Activated gamma-delta T cell (primary cell): ENCODE measurements around the gene HEXD.
"Not testable (repeated sequence)": the region's sequence is repeated elsewhere in the genome, so short reads cannot be mapped to it uniquely, and the experiment has no call there.

ENCODE experiments used
- DNase-seq: peaks from one replicate; lab custom pipeline; 2025; lab: John Stamatoyannopoulos, UW
- total RNA-seq, 2 donors: gene quantifications; one replicate each; lab custom pipeline; 2026; lab: John Stamatoyannopoulos, UW

Gene HEXD
- total RNA-seq = 76.6 to 91.2 reads per million in 2 donors

- peak; percentile 80 for DNase-seq
These were observed at the start of gene HEXD, which contains the start of gene OGFOD3 for GRCh38 chr17:82418001-82418986. TSS of gene HEXD (plus strand) at chr17:82418347. CDS start at chr17:82419800, 1,453 bp downstream. TSS of gene OGFOD3 (minus strand) at chr17:82418586. CDS start at chr17:82418485, 101 bp downstream.

DNA sequence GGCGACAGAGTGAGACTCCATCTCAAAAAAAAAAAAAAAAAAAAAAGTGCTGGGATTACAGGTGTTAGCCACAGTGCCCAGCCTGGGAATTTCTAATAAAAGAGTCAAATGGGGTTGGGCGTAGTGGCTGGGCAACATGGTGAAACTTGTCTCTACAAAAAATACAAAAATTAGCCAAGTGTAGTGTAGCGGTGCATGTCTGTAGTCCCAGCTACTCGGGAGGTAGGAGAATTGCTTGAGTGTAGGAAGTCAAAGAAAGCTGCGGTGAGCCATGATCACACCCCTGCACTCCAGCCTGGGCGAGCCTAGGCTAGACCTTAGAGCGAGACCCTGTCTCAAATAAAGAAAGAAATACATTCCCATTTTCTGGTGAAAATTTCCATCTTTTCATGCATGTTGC, 48.9 kb upstream of the HEXD start:
- no peak for DNase-seq

DNA sequence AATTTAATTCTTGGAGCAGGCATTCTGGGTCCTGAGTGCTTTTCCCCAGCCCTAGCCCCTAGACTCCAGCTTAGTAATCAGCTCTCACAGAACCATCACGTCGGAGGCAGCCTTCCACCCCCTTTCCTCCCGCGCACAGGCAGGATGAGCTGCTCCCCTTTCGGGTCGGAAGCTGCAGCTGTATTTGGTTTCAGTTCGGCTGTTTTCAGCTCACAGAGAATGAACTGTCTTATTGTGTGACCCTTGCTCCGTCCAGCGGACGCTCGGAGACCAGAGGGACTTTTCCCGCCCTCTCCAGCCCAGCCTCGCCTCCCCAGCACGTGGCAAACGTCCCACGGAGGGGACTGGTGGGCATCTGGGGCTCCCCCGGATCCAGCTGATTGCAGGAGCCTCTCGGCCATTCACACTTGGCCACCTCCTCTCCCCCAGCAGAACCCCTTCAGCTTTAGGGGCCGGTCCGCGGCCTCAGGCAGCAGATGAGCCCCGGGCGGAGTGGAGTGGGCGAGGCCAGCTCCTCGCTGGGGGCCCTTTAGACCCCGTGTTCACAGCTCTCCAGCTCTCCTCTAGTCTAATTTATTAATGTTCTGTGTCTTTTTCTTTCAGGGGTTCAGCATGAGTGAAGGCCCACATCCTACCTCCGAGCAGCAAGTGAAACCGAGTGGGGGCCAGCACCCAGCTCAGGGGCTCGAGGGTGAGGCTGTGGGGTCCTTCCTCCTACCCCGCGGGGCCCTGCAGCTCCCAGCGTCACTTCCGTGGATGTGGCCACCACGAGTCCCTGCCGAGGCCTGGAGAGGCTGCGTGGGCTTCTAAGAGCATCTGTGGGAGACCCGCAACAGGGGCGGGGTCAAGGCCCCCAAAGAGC, 47.4 kb upstream of the HEXD start:
- DNase-seq = no peak

DNA sequence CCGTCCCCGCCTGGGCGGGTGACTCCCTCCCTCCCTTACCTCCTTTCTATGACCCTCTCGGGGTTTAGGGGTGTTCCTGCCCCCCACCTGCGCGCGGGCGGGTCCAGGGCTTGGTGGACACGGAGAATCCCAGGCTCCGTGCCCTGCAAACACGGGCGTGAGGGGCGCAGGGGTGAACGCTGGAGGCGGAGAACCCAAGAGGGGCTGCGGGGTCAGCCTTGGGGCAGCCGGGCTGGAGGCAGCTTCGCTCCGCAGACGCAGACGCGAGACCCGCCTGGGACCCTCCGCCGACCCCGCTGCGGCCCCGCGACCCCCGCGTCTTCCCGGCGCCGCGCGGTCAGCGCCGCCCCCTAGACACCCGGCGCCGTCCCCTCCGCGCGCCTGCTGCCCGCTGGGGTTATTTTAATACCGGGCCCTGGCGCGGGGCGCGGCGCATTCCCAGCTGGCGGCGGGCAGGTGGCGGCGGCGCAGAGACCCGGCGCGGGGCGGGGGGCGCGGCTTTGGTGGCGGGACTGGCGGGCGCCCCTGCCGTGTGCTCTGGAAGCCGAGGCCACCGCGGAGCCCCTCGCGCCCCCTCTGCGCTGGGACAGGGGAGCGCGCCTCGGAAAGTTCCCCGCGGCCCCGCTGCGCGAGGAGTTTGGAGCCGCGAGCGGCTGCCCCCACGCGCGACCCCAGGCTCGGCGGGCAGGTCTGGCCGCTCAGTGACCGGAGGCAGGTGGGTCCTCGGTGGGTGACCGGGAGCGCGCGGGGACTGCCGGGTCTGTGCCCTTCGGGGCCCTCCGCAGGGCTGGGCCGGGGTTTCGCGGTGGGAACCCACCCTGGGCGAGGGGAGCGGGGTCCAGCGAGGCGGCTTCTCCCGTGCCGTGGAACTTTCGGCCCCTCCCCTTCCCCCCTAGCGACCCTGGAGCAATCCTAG, 46.6 kb upstream of the HEXD start, which contains the start of gene UTS2R:
UTS2R (plus strand) TSS at position 433 of the 916 bp plus-strand sequence. CDS start 2,560 bp downstream, outside the sequence.
- no peak for DNase-seq

- DNase-seq = no peak
These were observed 45.7 kb upstream of the HEXD start for GRCh38 chr17:82372249-82373071.

DNA sequence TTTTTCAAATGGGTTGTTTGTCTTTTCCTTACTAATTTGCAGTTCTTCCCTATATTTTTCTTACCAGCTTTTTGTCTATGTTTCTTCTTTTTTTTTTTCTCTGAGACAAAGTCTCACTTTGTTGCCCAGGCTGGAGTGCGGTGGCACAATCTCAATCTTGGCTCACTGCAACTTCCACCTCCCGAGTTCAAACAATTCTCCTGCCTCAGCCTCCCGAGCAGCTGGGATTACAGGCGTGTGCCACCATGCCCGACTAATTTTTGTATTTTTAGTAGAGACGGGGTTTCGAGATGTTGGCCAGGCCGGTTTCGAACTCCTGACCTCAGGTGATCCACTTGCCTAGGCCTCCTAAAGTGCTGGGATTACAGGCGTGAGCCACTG, 45.1 kb upstream of the HEXD start:
- not testable (repeated sequence) for DNase-seq

DNA sequence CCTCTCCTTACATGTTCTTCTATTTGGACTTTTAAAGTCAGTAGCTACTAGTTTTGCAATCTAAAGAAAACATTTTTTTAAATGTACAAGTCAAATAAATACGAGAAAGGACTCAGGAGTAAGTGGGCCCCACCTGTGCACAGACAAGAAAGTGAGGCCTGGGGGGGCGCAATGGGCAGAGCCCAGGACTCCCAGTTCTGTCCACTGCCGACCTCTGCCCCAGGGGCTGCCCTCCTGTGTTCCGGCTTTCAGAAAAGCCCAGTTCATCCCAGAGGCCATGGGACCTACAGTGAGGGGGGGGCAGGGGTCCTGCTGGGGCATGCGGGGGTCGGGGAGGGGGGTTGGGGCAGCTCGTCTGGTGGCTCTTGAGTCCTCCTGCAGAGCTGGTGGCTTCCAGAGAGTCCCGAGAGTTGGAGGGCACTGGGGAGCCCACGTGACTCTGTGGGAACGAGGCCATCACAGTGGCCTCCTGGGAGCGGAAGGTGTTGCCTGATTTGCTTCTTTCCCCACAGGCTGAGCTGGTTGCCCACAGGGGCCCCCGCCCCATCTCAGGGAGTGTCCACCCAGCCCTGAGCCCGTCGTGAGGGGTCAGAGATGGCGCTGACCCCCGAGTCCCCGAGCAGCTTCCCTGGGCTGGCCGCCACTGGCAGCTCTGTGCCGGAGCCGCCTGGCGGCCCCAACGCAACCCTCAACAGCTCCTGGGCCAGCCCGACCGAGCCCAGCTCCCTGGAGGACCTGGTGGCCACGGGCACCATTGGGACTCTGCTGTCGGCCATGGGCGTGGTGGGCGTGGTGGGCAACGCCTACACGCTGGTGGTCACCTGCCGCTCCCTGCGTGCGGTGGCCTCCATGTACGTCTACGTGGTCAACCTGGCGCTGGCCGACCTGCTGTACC, 44.2 kb upstream of the HEXD start:
- DNase-seq = no peak

GRCh38 chr17:82374626-82375331, 43.4 kb upstream of the HEXD start:
- no peak for DNase-seq

DNA sequence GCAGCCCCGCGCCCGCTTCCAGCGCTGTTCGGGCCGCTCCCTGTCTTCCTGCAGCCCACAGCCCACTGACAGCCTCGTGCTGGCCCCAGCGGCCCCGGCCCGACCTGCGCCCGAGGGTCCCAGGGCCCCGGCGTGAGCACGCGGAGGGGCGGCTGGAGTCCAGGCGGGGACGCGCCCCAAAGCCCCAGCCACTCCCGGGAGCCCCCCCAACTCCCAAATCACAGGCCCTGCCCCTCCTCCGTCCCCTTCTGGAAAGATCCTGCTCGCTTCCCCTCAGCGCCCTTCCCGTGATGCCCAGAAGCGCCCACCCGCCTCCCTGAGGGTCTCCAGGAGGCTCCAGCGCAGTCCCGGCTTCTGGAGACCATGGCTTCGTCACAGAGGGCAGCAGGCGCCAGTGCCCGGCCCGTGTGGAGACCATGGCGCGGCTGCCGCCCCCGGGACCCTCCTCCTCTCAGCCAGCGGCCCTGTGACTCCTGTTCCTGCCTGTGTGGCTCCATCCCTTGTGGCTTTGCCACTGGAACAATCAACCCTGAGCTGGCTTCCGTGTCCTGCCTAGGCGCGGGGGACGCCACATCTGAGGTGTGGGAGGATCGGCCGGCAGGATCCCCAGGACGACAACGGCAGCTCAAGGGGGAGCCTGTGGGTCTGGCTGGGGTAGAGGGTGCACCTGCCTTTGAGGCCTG, 42.6 kb upstream of the HEXD start:
- no peak for DNase-seq

DNA sequence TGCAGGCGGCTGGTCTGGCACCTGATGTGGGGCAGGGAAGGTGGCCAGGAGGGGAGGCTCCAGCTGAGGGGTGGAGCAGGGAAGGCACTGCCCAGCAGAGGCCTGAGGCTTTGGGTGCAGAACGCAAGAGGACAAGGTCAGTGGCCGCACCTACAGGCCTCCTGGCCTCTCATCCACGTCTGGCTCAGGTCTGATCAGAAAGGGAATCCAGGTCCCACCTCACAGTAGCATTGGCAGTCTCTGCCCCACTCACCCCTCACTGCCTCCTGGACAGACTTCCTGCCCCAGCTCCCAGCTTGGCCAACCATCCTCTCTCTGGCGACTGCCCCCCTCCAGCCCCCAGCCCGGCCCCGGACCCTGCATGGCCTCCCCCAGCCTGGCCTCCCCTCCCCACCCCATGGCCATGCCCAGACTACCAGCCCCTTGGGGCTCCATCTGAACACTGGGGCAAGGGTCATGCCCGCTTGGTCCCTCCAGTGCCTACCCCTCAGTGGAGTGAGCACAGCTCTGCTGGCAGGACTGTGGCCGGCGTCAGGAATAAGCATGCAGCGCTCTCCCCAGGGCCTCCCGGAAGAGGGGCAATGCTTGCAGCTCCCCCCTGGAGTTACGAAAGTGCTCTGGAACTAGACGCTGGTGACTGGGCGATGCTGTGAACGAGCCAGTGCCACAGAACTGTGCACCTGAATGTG, 42.0 kb upstream of the HEXD start:
- no peak for DNase-seq

GRCh38 chr17:82377294-82377693, 40.9 kb upstream of the HEXD start:
- not testable (repeated sequence) for DNase-seq

DNA sequence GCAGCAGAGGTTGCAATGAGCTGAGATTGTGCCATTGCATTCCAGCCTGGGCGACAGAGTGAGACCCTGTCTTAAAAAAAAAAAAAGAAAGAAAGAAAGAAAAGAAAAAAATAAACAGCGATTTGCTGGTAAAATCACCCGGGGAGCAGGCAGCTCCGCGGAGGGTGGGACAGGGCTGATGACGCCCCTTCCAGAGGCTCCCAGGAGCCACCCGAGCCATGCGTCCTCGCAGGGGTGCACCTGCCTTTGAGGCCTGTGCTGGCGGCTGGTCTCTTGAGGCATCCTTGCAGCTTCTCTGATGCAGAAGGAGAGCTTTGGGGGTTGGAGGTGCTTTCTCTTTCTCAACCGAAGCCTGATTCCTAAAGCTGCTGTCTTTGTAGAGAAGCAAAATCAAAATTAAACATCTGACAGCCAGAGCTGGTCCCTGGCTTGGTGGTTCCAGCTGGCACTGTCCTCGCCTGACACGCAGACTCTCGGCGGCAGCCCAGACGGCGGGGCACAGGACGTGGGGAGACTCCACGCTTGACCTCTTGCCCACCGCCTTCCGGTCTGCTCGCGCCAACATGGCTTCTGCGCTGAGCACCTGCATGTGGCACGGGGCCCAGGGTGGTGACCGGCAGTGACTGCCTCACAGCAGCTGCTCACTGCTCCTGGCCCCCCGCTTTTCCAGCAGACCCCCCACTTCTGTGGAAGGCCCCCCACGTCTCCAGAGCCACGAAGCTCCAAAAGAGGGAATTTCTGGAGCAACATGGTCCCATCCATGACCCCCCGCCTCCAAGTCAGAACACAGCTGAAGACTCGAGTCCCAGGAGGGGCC, 40.0 kb upstream of the HEXD start:
- no peak for DNase-seq

DNA sequence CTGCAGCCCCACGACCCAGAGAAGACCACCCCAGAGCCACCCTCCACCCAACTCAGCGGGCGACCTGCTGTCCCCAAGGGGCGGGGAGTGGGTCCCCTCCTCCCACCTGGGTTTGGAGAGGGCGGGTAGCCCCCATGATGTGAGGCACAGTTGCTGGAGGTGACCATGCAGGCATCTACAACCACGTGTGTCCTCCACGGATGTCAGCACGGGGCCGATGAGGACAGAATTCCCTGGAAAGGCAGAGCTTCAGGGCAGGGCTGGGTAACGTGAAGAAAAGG, 39.5 kb upstream of the HEXD start:
- DNase-seq = no peak

GRCh38 chr17:82380860-82381702, 37.1 kb upstream of the HEXD start:
- DNase-seq = no peak

GRCh38 chr17:82381703-82382009, 36.5 kb upstream of the HEXD start:
- DNase-seq = not testable (repeated sequence)
